Liver (tissue), 9 donors: ENCODE data around the gene S100A12. TPM values are rescaled to one million over a fixed set of nuclear protein-coding genes. Genes with fewer than 3 reads are reported as not detected.

ENCODE experiments used
- DNase-seq: peaks from one replicate; pipeline ENCODE4 v3.0.0-alpha.2; 2017; ENCODE audit warnings: low spot score
- H3K27ac ChIP-seq, 2 donors: one replicate each; pipeline ENCODE4 v1.7.0; 2013; ENCODE audit warnings: inconsistent platforms in 2 of 2, low read length in 2 of 2, control low read depth in 1 of 2, low read depth in 1 of 2, mild to moderate bottlenecking in 1 of 2
- H3K27me3 ChIP-seq, 4 donors: one replicate each; pipeline versions ENCODE4 v1.6.1 to v1.7.0; 2013; ENCODE audit warnings: low read length in 3 of 4, inconsistent platforms in 1 of 4, mild to moderate bottlenecking in 1 of 4, moderate library complexity in 1 of 4; ENCODE audit not compliant: control insufficient read depth in 4 of 4, insufficient read depth in 4 of 4
- H3K36me3 ChIP-seq, 4 donors: one replicate each; pipeline versions ENCODE4 v1.6.1 to v1.7.0; 2013; ENCODE audit warnings: low read length in 3 of 4, mild to moderate bottlenecking in 3 of 4, low read depth in 1 of 4, moderate library complexity in 1 of 4; ENCODE audit not compliant: control insufficient read depth in 4 of 4, insufficient read depth in 3 of 4
- H3K4me1 ChIP-seq, 4 donors: one replicate each; pipeline versions ENCODE4 v1.6.1 to v1.7.0; 2013; ENCODE audit warnings: low read length in 3 of 4, mild to moderate bottlenecking in 3 of 4, moderate library complexity in 1 of 4; ENCODE audit not compliant: control insufficient read depth in 4 of 4, insufficient read depth in 4 of 4
- H3K4me3 ChIP-seq, 3 donors: one replicate each; pipeline versions ENCODE4 v1.6.1 to v1.7.0; 2013; ENCODE audit warnings: low read length in 3 of 3, control low read depth in 1 of 3, low read depth in 1 of 3, mild to moderate bottlenecking in 1 of 3
- H3K9ac ChIP-seq, 2 donors: one replicate each; pipeline ENCODE4 v1.7.0; 2013; ENCODE audit warnings: low read length in 2 of 2, mild to moderate bottlenecking in 2 of 2, moderate library complexity in 2 of 2, control low read depth in 1 of 2, low read depth in 1 of 2
- H3K9me3 ChIP-seq, 4 donors: one replicate each; pipeline versions ENCODE4 v1.6.1 to v1.7.0; 2013; ENCODE audit warnings: low read length in 3 of 4; ENCODE audit not compliant: control insufficient read depth in 4 of 4
- ATF3 ChIP-seq: IDR thresholded peaks from 2 replicates; pipeline ENCODE4 v1.6.1; 2016; ENCODE audit warnings: antibody characterized with exemption
- EGR1 ChIP-seq, 2 donors: IDR thresholded peaks; 2 replicates each; pipeline ENCODE4 v1.6.1; 2016 to 2018; ENCODE audit warnings: antibody characterized with exemption in 2 of 2, low read depth in 2 of 2
- FOXA1 ChIP-seq: IDR thresholded peaks from 2 replicates; pipeline ENCODE4 v1.6.1; 2016; ENCODE audit warnings: antibody characterized with exemption
- FOXA2 ChIP-seq: IDR thresholded peaks from 2 replicates; pipeline ENCODE4 v1.6.1; 2016; ENCODE audit warnings: antibody characterized with exemption
- GABPA ChIP-seq, 2 donors: IDR thresholded peaks in 1 of 2; conservative IDR thresholded peaks in 1 of 2; 2 replicates each; pipeline ENCODE4 v1.6.1; 2016; ENCODE audit warnings: antibody characterized with exemption in 2 of 2, mild to moderate bottlenecking in 1 of 2, moderate library complexity in 1 of 2
- HNF4A ChIP-seq, 2 donors: conservative IDR thresholded peaks; 2 replicates each; pipeline ENCODE4 v1.6.1; 2016; ENCODE audit warnings: antibody characterized with exemption in 2 of 2, mild to moderate bottlenecking in 2 of 2
- HNF4G ChIP-seq: IDR thresholded peaks from 2 replicates; pipeline ENCODE4 v1.6.1; 2016; ENCODE audit warnings: antibody characterized with exemption
- JUND ChIP-seq, 2 donors: IDR thresholded peaks; 2 replicates each; pipeline ENCODE4 v1.6.1; 2016; ENCODE audit warnings: antibody characterized with exemption in 2 of 2
- MAX ChIP-seq: IDR thresholded peaks from 2 replicates; pipeline ENCODE4 v1.6.1; 2016; ENCODE audit warnings: antibody characterized with exemption
- RAD21 ChIP-seq, 2 donors: IDR thresholded peaks; 2 replicates each; pipeline ENCODE4 v1.6.1; 2016; ENCODE audit warnings: antibody characterized with exemption in 2 of 2, mild to moderate bottlenecking in 2 of 2
- RXRA ChIP-seq, 2 donors: IDR thresholded peaks; 2 replicates each; pipeline ENCODE4 v1.6.1; 2017 to 2018; ENCODE audit warnings: antibody characterized with exemption in 2 of 2, mild to moderate bottlenecking in 1 of 2
- TAF1 ChIP-seq: conservative IDR thresholded peaks from 2 replicates; pipeline ENCODE4 v1.6.1; 2016; ENCODE audit warnings: antibody characterized with exemption, mild to moderate bottlenecking
- YY1 ChIP-seq: IDR thresholded peaks from 2 replicates; pipeline ENCODE4 v1.6.1; 2016; ENCODE audit warnings: antibody characterized with exemption, mild to moderate bottlenecking
- WGBS: extraction: QIAGEN DNeasy Blood & Tissue Kit; methylation state at CpG from one replicate; pipeline ENCODE4 v1.1.7; 2013; 5-methylcytosine and 5-hydroxymethylcytosine counted together
- polyA plus RNA-seq, 2 donors: library from polyadenylated mRNA; stranded (reverse) in 1 of 2; unstranded in 1 of 2; fragments of 200-250 nt in 1 of 2; fragments of >200 nt in 1 of 2; fragmentation: Nextera tagmentation in 1 of 2; extraction: Ambion mirVana in 1 of 2; gene quantifications; one replicate each; pipeline versions ENCODE4 v1.2.1 to v1.2.3, GENCODE V29; 2013 to 2015
- total RNA-seq, 2 donors: library from RNA; depleted of rRNA; stranded (reverse); fragments of >200 nt; gene quantifications; one replicate each; pipeline ENCODE4 v1.2.3, GENCODE V29; 2014
- TF ChIP-seq, protein P1 (sequence below): fragments of 150-350 bp; IDR thresholded peaks from 2 replicates; pipeline ENCODE4 v1.5.1; 2017; ENCODE audit warnings: improper control_type of control experiment, low read depth, low read length; ENCODE audit not compliant: missing input control
- donor health status: healthy.
- donor health status: healthy.
- donor health status: healthy.
- donor health status: healthy.
- donor health status: healthy.

The S100A12 gene
- total and polyA plus RNA-seq, 4 donors: 3.3 to 35.2 (median 12.1) TPM

- no peak for TF ChIP-seq GABPA (IDR thresholded peaks at IDR 0.05 in 1 of 2, conservative IDR thresholded peaks at IDR 0.05 in 1 of 2)
- TF ChIP-seq ATF3: no peak
- TF ChIP-seq RXRA (IDR thresholded peaks at IDR 0.05): no peak
- no peak for TF ChIP-seq FOXA2
- TF ChIP-seq HNF4A (conservative IDR thresholded peaks at IDR 0.05): no peak
- no peak for TF ChIP-seq TAF1
Observed at GRCh38 chr1:153374071-153374470, 1.4 kb downstream of the S100A12 start (continued).

GRCh38 chr1:153372571-153372970 is 2.9 kb downstream of the S100A12 start:
- Histone ChIP-seq H3K9ac (no peak overlapping the region), H3K27me3 (peaks cover 0 to 3% (median 1%) of the 10 kb centered on the region in 4 donors), H3K27ac (no peak overlapping the region), H3K4me3 (no peak overlapping the region), H3K36me3 (no peaks in the 10 kb centered on the region), H3K4me1 (no peaks in the 10 kb centered on the region), H3K9me3 (no peaks in the 10 kb centered on the region)
- TF ChIP-seq, protein P1, sequence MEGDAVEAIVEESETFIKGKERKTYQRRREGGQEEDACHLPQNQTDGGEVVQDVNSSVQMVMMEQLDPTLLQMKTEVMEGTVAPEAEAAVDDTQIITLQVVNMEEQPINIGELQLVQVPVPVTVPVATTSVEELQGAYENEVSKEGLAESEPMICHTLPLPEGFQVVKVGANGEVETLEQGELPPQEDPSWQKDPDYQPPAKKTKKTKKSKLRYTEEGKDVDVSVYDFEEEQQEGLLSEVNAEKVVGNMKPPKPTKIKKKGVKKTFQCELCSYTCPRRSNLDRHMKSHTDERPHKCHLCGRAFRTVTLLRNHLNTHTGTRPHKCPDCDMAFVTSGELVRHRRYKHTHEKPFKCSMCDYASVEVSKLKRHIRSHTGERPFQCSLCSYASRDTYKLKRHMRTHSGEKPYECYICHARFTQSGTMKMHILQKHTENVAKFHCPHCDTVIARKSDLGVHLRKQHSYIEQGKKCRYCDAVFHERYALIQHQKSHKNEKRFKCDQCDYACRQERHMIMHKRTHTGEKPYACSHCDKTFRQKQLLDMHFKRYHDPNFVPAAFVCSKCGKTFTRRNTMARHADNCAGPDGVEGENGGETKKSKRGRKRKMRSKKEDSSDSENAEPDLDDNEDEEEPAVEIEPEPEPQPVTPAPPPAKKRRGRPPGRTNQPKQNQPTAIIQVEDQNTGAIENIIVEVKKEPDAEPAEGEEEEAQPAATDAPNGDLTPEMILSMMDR: no peak
- no peak for TF ChIP-seq HNF4G
- no peak for TF ChIP-seq YY1
- TF ChIP-seq FOXA2: no peak
- no peak for TF ChIP-seq EGR1 (IDR thresholded peaks at IDR 0.05; ENCODE audit: low read depth in 2 of 2)
- TF ChIP-seq HNF4A (conservative IDR thresholded peaks at IDR 0.05): no peak
- TF ChIP-seq ATF3: no peak
- no peak for DNase-seq
- 90% methylated on average over 2 of the region's 2 CpGs for WGBS

- H3K4me1 ChIP-seq: no peaks in the 10 kb centered on the region
- 93% methylated on average over 1 of the region's 1 CpG for WGBS
- H3K27ac ChIP-seq: no peak overlapping the region
- H3K4me3 ChIP-seq: no peak overlapping the region
- H3K36me3 ChIP-seq: no peaks in the 10 kb centered on the region
- TF ChIP-seq RXRA (IDR thresholded peaks at IDR 0.05) (no peak), MAX (no peak), ATF3 (no peak), RAD21 (IDR thresholded peaks at IDR 0.05) (no peak), TAF1 (no peak), JUND (IDR thresholded peaks at IDR 0.05) (no peak), FOXA1 (no peak)
- TF ChIP-seq, protein P1: no peak
- DNase-seq: no peak
- H3K9me3 ChIP-seq: no peaks in the 10 kb centered on the region
- peaks cover 0 to 3% (median 1%) of the 10 kb centered on the region in 4 donors for H3K27me3 ChIP-seq
- no peak overlapping the region for H3K9ac ChIP-seq
Observed at GRCh38 chr1:153371231-153371630, 4.2 kb downstream of the S100A12 start.
